Measurements from ENCODE around the gene MUL1.

Gene MUL1

GRCh38 chr1:20480951-20481617 lies 26.9 kb downstream of the MUL1 start:
- H3K4me3 ChIP-seq (ENCODE audit: low read depth, low read length) = no peak overlapping the region
- no peak for TF ChIP-seq ZBTB20 (tag by site-specific recombination; IDR thresholded peaks at IDR 0.05)
- 0 out of 2 replicates have a peak, but pooled peaks have one; percentile 35 for TF ChIP-seq GLIS1 (tag by site-specific recombination; IDR thresholded peaks at IDR 0.05)
- 0 out of 2 replicates have a peak, but pooled peaks have one; percentile 13 for TF ChIP-seq ZNF398 (tag by site-specific recombination; IDR thresholded peaks at IDR 0.05)
- TF ChIP-seq ZNF830 (tag by site-specific recombination; IDR thresholded peaks at IDR 0.05; ENCODE audit: low read depth) = no peak
- TF ChIP-seq SP7 (tag by site-specific recombination; IDR thresholded peaks at IDR 0.05) = peak; percentile 67; the same call in 1 of the 2 replicates
- peak; percentile 51; the same call in 1 of the 2 replicates for TF ChIP-seq TSHZ1 (tag by site-specific recombination; IDR thresholded peaks at IDR 0.05; ENCODE audit: borderline replicate concordance)
- 0 out of 2 replicates have a peak, but pooled peaks have one; percentile 6 for TF ChIP-seq OSR2 (tag by site-specific recombination; IDR thresholded peaks at IDR 0.05)
- TF ChIP-seq ZNF600 (tag by site-specific recombination; IDR thresholded peaks at IDR 0.05) = peak; percentile 68; the same call in 1 of the 2 replicates
- H3K27ac ChIP-seq (ENCODE audit: extremely low read depth, low read depth, low read length) = no peak overlapping the region
- H3K4me1 ChIP-seq (ENCODE audit: control insufficient read depth, insufficient read depth, low read length) = peaks cover 4% of the 10 kb centered on the region
- no peaks in the 10 kb centered on the region for H3K9me3 ChIP-seq (ENCODE audit: control insufficient read depth, insufficient read depth, low read depth, low read length)
- ChIA-PET CTCF (interaction anchor here (0.9 to 1.2 kb wide), 3 partner anchors 13 to 506 kb away, joined by 3 to 5 read pairs (median 3); no protein-coding TSS in a partner anchor), POLR2A (no interaction called here)
- no peaks in the 10 kb centered on the region for H3K36me3 ChIP-seq (ENCODE audit: control insufficient read depth in 2 of 2, insufficient read depth in 1 of 2, low read length in 2 of 2)

- ChIA-PET CTCF (interaction anchor here (0.9 to 1.2 kb wide), 2 partner anchors 13 to 118 kb away, joined by 3 to 5 read pairs; no protein-coding TSS in a partner anchor), POLR2A (no interaction called here)
- peaks cover 4% of the 10 kb centered on the region for H3K4me1 ChIP-seq (ENCODE audit: control insufficient read depth, insufficient read depth, low read length)
- no peak overlapping the region for H3K27ac ChIP-seq (ENCODE audit: extremely low read depth, low read depth, low read length)
- H3K36me3 ChIP-seq (ENCODE audit: control insufficient read depth in 2 of 2, insufficient read depth in 1 of 2, low read length in 2 of 2) = no peaks in the 10 kb centered on the region
- no peaks in the 10 kb centered on the region for H3K9me3 ChIP-seq (ENCODE audit: control insufficient read depth, insufficient read depth, low read depth, low read length)
- H3K4me3 ChIP-seq (ENCODE audit: low read depth, low read length) = no peak overlapping the region
- TF ChIP-seq ATF2 (tag by site-specific recombination; IDR thresholded peaks at IDR 0.05; ENCODE audit: low read depth) = no peak
- no peak for TF ChIP-seq ZNF350 (tag by site-specific recombination; IDR thresholded peaks at IDR 0.05)
- no peak for TF ChIP-seq HIC1 (tag by site-specific recombination; IDR thresholded peaks at IDR 0.05)
- TF ChIP-seq ZNF10 (tag by site-specific recombination; IDR thresholded peaks at IDR 0.05) = no peak
- no peak for TF ChIP-seq ZNF449 (tag by site-specific recombination; IDR thresholded peaks at IDR 0.05)
- no peak for TF ChIP-seq EGR2 (tag by site-specific recombination; IDR thresholded peaks at IDR 0.05; ENCODE audit: low read depth)
- TF ChIP-seq ZBTB1 (tag by site-specific recombination; IDR thresholded peaks at IDR 0.05) = no peak
- TF ChIP-seq SCRT2 (tag by site-specific recombination; IDR thresholded peaks at IDR 0.05) = no peak
- no peak for TF ChIP-seq ZNF132 (tag by site-specific recombination; IDR thresholded peaks at IDR 0.05; ENCODE audit: borderline replicate concordance)
These were observed 27.6 kb downstream of the MUL1 start for GRCh38 chr1:20480243-20480944.

Data from HEK293 (cell line).